Psoas muscle (tissue), 8 donors: ENCODE measurements around the gene MARCHF10. TPM values are rescaled to one million over a fixed set of nuclear protein-coding genes. Genes with fewer than 3 reads are reported as not detected.

ENCODE experiments used
- ATAC-seq, 4 donors: fragments of 200-7000 bp; cut with Tn5 transposase; one replicate each; pipeline ENCODE4 v1.9.1; 2020; ENCODE audit warnings: moderate library complexity in 3 of 4, mild to moderate bottlenecking in 2 of 4
- DNase-seq, 2 donors: peaks; one replicate each; pipeline ENCODE4 v3.0.0-alpha.2; 2020
- H3K27ac ChIP-seq: fragments of 200-600 bp; one replicate; pipeline ENCODE4 v1.8.0; 2022
- H3K27me3 ChIP-seq, 3 donors: fragments of 200-600 bp in 1 of 3; one replicate each; pipeline versions ENCODE4 v1.6.1 to v1.8.0; 2013 to 2022; ENCODE audit warnings: low read length in 2 of 3, mild to moderate bottlenecking in 2 of 3, moderate library complexity in 1 of 3; ENCODE audit not compliant: insufficient read depth in 3 of 3
- H3K36me3 ChIP-seq, 2 donors: fragments of 200-600 bp in 1 of 2; one replicate each; pipeline versions ENCODE4 v1.6.1 to v1.8.0; 2013 to 2022; ENCODE audit warnings: low read depth in 1 of 2, mild to moderate bottlenecking in 1 of 2, moderate library complexity in 1 of 2; ENCODE audit not compliant: insufficient read depth in 1 of 2
- H3K4me1 ChIP-seq: fragments of 200-600 bp; one replicate; pipeline ENCODE4 v1.8.0; 2022
- H3K4me3 ChIP-seq: fragments of 200-600 bp; one replicate; pipeline ENCODE4 v1.8.0; 2022; ENCODE audit warnings: mild to moderate bottlenecking
- H3K9me3 ChIP-seq: fragments of 200-600 bp; one replicate; pipeline ENCODE4 v1.8.0; 2022
- CTCF ChIP-seq: fragments of 200-600 bp; IDR thresholded peaks from one replicate; pipeline ENCODE4 v1.8.0; 2022; ENCODE audit warnings: antibody characterized with exemption
- WGBS, 3 donors: extraction: QIAGEN DNeasy Blood & Tissue Kit; methylation state at CpG; one replicate each; pipeline versions ENCODE4 v1.1.6 to v1.1.7; 2013; 5-methylcytosine and 5-hydroxymethylcytosine counted together
- intact Hi-C, 2 donors: fragments of 100-400 bp; cut with DNase I; formaldehyde crosslinking; loops; one replicate each; pipeline versions ENCODE4 v1.11.0 to v1.14.2; 2022
- polyA plus RNA-seq, 3 donors: library from polyadenylated mRNA; stranded (reverse); fragments of 200-250 nt; gene quantifications; one replicate each; pipeline ENCODE4 v1.2.3, GENCODE V29; 2013
- total RNA-seq, 4 donors: library from RNA; stranded (reverse); fragmentation: NEBNext Ultra II Directional in 2 of 4; extraction: Animal tissue kit (Norgen Biotek cat#: 25700) in 2 of 4; gene quantifications; one replicate each; pipeline versions ENCODE4 v1.2.1 to v1.2.4, GENCODE V29; 2021 to 2023
- donor health status: healthy with polysubstance abuse.
- donor health status: DM: no; HTN: no; CAD: no; lungs with moderate emphysema.
- donor health status: Bipolar disorder and iron deficiency.
- donor health status: healthy.
- donor health status: DM: yes; HTN: yes; CAD: no.
- donor health status: DM: no; HTN: no; CAD: no.
- donor health status: DM: no; HTN: no; CAD: no.
- donor health status: DM: yes; HTN: yes; CAD: no.

The MARCHF10 gene
- total and polyA plus RNA-seq, 7 donors: 0.01 TPM; not detected in 6

DNA sequence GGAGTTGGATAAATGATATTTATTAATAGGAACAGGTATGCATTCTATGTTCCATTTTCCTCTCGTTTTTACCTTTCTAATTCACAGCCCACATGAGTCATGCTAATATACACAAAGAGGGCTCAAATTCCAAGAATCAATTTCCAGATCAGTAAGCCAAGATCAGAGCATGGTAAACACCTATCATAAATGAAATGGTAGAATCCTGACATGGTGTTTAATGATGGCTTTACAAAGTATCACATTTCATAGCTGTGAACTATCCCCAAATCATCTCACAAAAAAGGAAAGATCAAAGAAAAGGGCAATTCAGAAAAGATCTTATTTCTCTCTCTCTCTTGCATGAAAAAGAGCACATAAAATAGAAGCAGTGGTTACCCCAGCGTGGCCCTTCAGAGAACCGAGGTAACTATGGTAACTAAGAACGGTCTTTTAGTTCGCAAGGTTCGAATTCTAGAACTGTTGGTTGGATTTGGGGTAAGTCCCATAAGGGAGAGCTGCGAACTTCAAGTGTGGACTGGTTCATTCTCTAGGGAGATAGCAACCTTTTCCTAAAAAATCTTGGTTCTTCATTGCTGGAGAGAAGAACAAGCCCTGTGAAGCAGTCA, 73.0 kb downstream of the MARCHF10 start:
- DNase-seq: no peak
- Histone ChIP-seq H3K4me3 (no peak overlapping the region), H3K4me1 (no peaks in the 10 kb centered on the region), H3K27me3 (no peaks in the 10 kb centered on the region), H3K27ac (no peak overlapping the region), H3K36me3 (no peaks in the 10 kb centered on the region), H3K9me3 (no peaks in the 10 kb centered on the region)
- intact Hi-C loops: no loop called here
- WGBS, 3 donors: 62 to 71% (median 63%) methylated on average over 7 of the region's 7 CpGs
- ATAC-seq: no peak
- TF ChIP-seq CTCF: no peak

- Histone ChIP-seq H3K27ac (no peak overlapping the region), H3K27me3 (no peaks in the 10 kb centered on the region), H3K4me1 (no peaks in the 10 kb centered on the region), H3K9me3 (no peaks in the 10 kb centered on the region), H3K36me3 (no peaks in the 10 kb centered on the region), H3K4me3 (no peak overlapping the region)
- no peak for ATAC-seq
- 69 to 80% (median 80%) methylated on average over 5 of the region's 5 CpGs for WGBS, 3 donors
- TF ChIP-seq CTCF: no peak
- intact Hi-C loops: no loop called here
- no peak for DNase-seq
Measured at GRCh38 chr17:62732125-62732524, 76.0 kb downstream of the MARCHF10 start.

- H3K4me3 ChIP-seq: no peak overlapping the region
- peaks cover 3% of the 10 kb centered on the region for H3K4me1 ChIP-seq
- no peaks in the 10 kb centered on the region for H3K36me3 ChIP-seq
- H3K27me3 ChIP-seq: peaks cover 0 to 7% (median 3%) of the 10 kb centered on the region in 3 donors
- H3K9me3 ChIP-seq: no peaks in the 10 kb centered on the region
- ATAC-seq (no peak), DNase-seq (no peak)
- WGBS, 3 donors: 57 to 62% (median 58%) methylated on average over 6 of the region's 6 CpGs
- no peak for TF ChIP-seq CTCF
- intact Hi-C loops: no loop called here
- H3K27ac ChIP-seq: no peak overlapping the region
Measured at GRCh38 chr17:62727916-62728672, 80.0 kb downstream of the MARCHF10 start.

DNA sequence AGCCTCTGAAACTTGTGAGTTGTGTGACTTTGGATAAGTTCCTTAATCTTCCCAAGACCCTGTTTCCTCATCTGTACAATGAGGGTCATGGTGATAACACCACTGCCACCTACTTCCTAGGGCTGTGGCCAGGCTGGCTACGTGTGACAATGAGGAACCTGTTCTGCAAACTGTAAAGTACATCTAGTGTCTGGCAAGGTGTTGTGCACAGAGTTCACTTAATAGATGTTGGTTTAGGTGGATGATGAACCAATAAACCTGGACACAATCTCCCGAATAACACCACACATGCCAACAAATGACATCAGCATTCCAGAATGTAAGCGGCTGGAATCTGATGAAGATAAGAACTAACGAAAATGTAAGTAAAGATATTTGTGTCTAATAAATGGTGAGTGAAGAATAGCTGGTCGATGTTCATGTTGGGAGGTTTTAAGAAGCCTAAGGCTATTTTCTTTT, 82.3 kb downstream of the MARCHF10 start:
- no peaks in the 10 kb centered on the region for H3K9me3 ChIP-seq
- TF ChIP-seq CTCF: no peak
- H3K27ac ChIP-seq: no peak overlapping the region
- 60 to 62% (median 62%) methylated on average over 5 of the region's 5 CpGs for WGBS, 3 donors
- ATAC-seq (no peak), DNase-seq (no peak)
- H3K36me3 ChIP-seq: no peaks in the 10 kb centered on the region
- H3K27me3 ChIP-seq: peaks cover 0 to 7% (median 3%) of the 10 kb centered on the region in 3 donors
- intact Hi-C loops: no loop called here
- H3K4me1 ChIP-seq: peaks cover 3% of the 10 kb centered on the region
- no peak overlapping the region for H3K4me3 ChIP-seq
